GM19099 (cell line): ENCODE results near the gene DUS3L.

ENCODE experiments used
- POLR2A ChIP-seq: IDR thresholded peaks from 3 replicates; pipeline ENCODE4 v1.6.1; 2011; ENCODE audit warnings: low read depth; ENCODE audit not compliant: insufficient read length; ENCODE audit errors: extremely low read depth

DUS3L gene

GRCh38 chr19:5793188-5793587 lies 2.2 kb upstream of the DUS3L start:
- TF ChIP-seq POLR2A: no peak

- TF ChIP-seq POLR2A: no peak
Observed at GRCh38 chr19:5792224-5792623, 1.3 kb upstream of the DUS3L start.

GRCh38 chr19:5789886-5790558 lies 941 bp downstream of the DUS3L start:
- no peak for TF ChIP-seq POLR2A

GRCh38 chr19:5789351-5789761 lies 1.6 kb downstream of the DUS3L start:
- no peak for TF ChIP-seq POLR2A

- TF ChIP-seq POLR2A: no peak
Observed at GRCh38 chr19:5788422-5788821, 2.5 kb downstream of the DUS3L start.

- no peak for TF ChIP-seq POLR2A
Observed at GRCh38 chr19:5787409-5788182, 3.4 kb downstream of the DUS3L start.

- TF ChIP-seq POLR2A: no peak
Observed at GRCh38 chr19:5786593-5787408, 4.2 kb downstream of the DUS3L start.

GRCh38 chr19:5785423-5785822 lies 5.5 kb downstream of the DUS3L start:
- no peak for TF ChIP-seq POLR2A

GRCh38 chr19:5784581-5785147 lies 6.3 kb downstream of the DUS3L start, which contains the start of gene PRR22:
TSS of gene PRR22 (minus strand) at chr19:5784746. CDS start at chr19:5784660, 86 bp downstream.
- no peak for TF ChIP-seq POLR2A

GRCh38 chr19:5782945-5783919 lies 7.7 kb downstream of the DUS3L start:
- TF ChIP-seq POLR2A: no peak

- no peak for TF ChIP-seq POLR2A
Observed at GRCh38 chr19:5782322-5782721, 8.6 kb downstream of the DUS3L start.

- TF ChIP-seq POLR2A: no peak
Observed at GRCh38 chr19:5778402-5778801, 12.6 kb downstream of the DUS3L start.

GRCh38 chr19:5775668-5776309 lies 15.2 kb downstream of the DUS3L start:
- no peak for TF ChIP-seq POLR2A
